Loucy (cell line): Measurements from ENCODE around the gene SLC25A31.

ENCODE experiments used
- EZH2phosphoT487 ChIP-seq: fragments of 200-600 bp; IDR thresholded peaks from 2 replicates; pipeline ENCODE4 v1.6.1; 2018; ENCODE audit warnings: antibody characterized with exemption, mild to moderate bottlenecking, moderate library complexity, borderline replicate concordance
- TF ChIP-seq, protein P1 (sequence below): fragments of 200-600 bp; sonication (generic); conservative IDR thresholded peaks from 2 replicates; pipeline ENCODE4 v1.5.1; 2014; ENCODE audit warnings: mild to moderate bottlenecking, antibody characterized with exemption, low read length

DNA sequence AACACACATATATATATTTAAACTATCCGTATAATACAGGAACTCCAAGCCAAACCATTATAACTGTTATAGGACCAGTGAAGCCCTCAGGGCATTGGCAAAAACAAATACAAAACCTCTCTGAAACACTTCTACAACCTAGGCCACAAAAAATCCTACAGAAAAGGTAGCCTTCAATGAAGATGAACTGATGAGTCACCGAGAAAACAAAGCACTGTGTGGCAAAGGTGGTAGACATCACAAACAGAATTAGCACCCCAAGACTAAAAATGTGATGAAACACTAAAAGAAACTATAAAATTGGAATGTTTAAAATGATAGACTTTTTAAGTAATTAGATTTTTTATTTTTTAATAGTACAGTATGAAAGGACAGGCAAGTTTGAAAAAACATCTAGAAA is 46.4 kb downstream of the SLC25A31 start:
- TF ChIP-seq, protein P1, sequence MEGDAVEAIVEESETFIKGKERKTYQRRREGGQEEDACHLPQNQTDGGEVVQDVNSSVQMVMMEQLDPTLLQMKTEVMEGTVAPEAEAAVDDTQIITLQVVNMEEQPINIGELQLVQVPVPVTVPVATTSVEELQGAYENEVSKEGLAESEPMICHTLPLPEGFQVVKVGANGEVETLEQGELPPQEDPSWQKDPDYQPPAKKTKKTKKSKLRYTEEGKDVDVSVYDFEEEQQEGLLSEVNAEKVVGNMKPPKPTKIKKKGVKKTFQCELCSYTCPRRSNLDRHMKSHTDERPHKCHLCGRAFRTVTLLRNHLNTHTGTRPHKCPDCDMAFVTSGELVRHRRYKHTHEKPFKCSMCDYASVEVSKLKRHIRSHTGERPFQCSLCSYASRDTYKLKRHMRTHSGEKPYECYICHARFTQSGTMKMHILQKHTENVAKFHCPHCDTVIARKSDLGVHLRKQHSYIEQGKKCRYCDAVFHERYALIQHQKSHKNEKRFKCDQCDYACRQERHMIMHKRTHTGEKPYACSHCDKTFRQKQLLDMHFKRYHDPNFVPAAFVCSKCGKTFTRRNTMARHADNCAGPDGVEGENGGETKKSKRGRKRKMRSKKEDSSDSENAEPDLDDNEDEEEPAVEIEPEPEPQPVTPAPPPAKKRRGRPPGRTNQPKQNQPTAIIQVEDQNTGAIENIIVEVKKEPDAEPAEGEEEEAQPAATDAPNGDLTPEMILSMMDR, result no peak
- no peak for TF ChIP-seq EZH2phosphoT487
